ENCODE measurements around the gene NEDD8.

GRCh38 chr14:24253936-24254335 lies 21.8 kb upstream of the NEDD8 start:
- no peak for TF ChIP-seq CTCF (conservative IDR thresholded peaks at IDR 0.05 in 1 of 2, IDR thresholded peaks at IDR 0.05 in 1 of 2; ENCODE audit: low read depth in 1 of 2, low read length in 2 of 2)
- TF ChIP-seq EZH2 (IDR thresholded peaks at IDR 0.05; ENCODE audit: low read length, missing control alignments), result no peak

Measured in fibroblast of lung (primary cell).